ENCODE measurements around the gene LPP. TPM values are rescaled to one million over a fixed set of nuclear protein-coding genes. Genes with fewer than 3 reads are reported as not detected.
A peak's percentile ranks its signal among the peaks of the same experiment; 100 is the strongest.

LPP gene
- total RNA-seq, 1 donor from 2014 or later: 14.2 TPM

DNA sequence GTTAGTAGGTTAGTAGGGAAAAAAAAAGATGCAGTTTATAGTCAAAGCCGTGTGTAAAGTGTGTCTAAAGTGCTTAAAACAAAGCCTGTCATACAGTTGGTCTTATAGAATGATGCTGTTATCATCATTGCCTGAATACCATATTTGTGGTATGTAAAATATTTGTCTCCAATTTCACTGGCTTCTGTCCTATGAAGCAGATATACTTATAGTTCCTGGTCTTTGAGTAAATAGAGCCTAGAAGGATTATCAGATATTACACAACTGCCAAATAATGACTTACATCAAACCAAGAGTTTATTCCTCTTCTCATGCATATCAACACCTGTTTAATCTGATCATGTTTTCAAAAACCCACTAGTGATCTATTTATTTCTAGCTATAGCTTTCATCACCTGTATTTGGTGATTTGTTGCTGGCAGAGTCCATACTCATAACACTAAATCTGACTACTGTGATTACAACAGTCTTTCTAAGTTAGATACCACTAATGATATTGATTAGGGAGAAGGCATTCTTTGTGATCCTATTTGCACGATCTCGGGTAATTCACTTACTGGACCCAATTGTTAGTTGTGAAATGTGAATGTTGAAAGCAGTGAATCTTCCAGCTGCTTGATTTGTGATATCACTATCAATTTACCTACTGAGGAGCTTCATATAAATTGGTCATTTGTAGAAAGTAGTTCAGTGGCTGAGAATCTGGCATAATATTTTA, 413.7 kb downstream of the LPP start:
- no peak overlapping the region for H3K4me3 ChIP-seq (ENCODE audit: low read depth, low read length)
- no peaks in the 10 kb centered on the region for H3K27me3 ChIP-seq (ENCODE audit: control insufficient read depth, insufficient read depth, low read length)
- no peaks in the 10 kb centered on the region for H3K36me3 ChIP-seq (ENCODE audit: control insufficient read depth, insufficient read depth, low read length)
- TF ChIP-seq, protein P1, sequence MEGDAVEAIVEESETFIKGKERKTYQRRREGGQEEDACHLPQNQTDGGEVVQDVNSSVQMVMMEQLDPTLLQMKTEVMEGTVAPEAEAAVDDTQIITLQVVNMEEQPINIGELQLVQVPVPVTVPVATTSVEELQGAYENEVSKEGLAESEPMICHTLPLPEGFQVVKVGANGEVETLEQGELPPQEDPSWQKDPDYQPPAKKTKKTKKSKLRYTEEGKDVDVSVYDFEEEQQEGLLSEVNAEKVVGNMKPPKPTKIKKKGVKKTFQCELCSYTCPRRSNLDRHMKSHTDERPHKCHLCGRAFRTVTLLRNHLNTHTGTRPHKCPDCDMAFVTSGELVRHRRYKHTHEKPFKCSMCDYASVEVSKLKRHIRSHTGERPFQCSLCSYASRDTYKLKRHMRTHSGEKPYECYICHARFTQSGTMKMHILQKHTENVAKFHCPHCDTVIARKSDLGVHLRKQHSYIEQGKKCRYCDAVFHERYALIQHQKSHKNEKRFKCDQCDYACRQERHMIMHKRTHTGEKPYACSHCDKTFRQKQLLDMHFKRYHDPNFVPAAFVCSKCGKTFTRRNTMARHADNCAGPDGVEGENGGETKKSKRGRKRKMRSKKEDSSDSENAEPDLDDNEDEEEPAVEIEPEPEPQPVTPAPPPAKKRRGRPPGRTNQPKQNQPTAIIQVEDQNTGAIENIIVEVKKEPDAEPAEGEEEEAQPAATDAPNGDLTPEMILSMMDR (IDR thresholded peaks at IDR 0.05; ENCODE audit: insufficient read depth, low read length, severe bottlenecking): no peak
- DNase-seq (ENCODE audit: low read depth): no peak
- FAIRE-seq: no peak

- FAIRE-seq: no peak
- H3K27me3 ChIP-seq (ENCODE audit: control insufficient read depth, insufficient read depth, low read length): no peaks in the 10 kb centered on the region
Measured at GRCh38 chr3:188568736-188569135, 414.8 kb downstream of the LPP start.

DNA sequence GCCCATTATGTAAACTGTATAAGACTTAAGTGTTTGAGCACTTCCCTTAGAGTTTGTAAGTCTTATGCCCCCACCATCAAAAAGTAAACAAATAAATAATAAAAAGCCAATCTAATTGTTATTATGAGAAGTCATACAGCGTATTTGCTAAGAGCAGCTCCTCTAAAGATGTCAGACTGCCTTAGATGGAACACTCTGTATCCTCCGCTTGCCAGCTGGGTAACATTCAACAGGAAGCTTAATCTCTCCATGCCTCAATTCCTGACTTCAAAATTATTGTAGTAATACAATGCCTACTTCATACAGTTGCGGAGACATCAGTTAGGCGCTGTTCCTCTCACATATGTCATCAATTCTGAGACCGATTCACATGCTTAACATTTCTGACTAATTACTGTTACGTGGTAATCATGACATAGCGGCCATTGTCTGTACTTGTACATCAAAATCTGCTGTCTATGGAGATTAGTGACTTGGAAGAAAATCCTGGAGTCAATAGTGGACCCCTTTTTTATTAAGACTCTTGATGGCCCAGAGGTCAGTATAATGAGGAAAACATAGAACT, 417.7 kb downstream of the LPP start:
- TF ChIP-seq, protein P1 (IDR thresholded peaks at IDR 0.05; ENCODE audit: insufficient read depth, low read length, severe bottlenecking): no peak
- no peak overlapping the region for H3K4me3 ChIP-seq (ENCODE audit: low read depth, low read length)
- DNase-seq (ENCODE audit: low read depth): peak; percentile 74
- H3K36me3 ChIP-seq (ENCODE audit: control insufficient read depth, insufficient read depth, low read length): no peaks in the 10 kb centered on the region
- FAIRE-seq: no peak
- no peaks in the 10 kb centered on the region for H3K27me3 ChIP-seq (ENCODE audit: control insufficient read depth, insufficient read depth, low read length)

More at GRCh38 chr3:188568736-188569135, 414.8 kb downstream of the LPP start:
- no peak overlapping the region for H3K4me3 ChIP-seq (ENCODE audit: low read depth, low read length)
- no peak for DNase-seq (ENCODE audit: low read depth)
- TF ChIP-seq, protein P1 (IDR thresholded peaks at IDR 0.05; ENCODE audit: insufficient read depth, low read length, severe bottlenecking): no peak
- no peaks in the 10 kb centered on the region for H3K36me3 ChIP-seq (ENCODE audit: control insufficient read depth, insufficient read depth, low read length)

GRCh38 chr3:188573291-188573940, 419.5 kb downstream of the LPP start:
- Histone ChIP-seq H3K27me3 (ENCODE audit: control insufficient read depth, insufficient read depth, low read length) (no peaks in the 10 kb centered on the region), H3K36me3 (ENCODE audit: control insufficient read depth, insufficient read depth, low read length) (no peaks in the 10 kb centered on the region), H3K4me3 (ENCODE audit: low read depth, low read length) (no peak overlapping the region)
- DNase-seq (ENCODE audit: low read depth) (no peak), FAIRE-seq (no peak)
- TF ChIP-seq, protein P1 (IDR thresholded peaks at IDR 0.05; ENCODE audit: insufficient read depth, low read length, severe bottlenecking): no peak

DNA sequence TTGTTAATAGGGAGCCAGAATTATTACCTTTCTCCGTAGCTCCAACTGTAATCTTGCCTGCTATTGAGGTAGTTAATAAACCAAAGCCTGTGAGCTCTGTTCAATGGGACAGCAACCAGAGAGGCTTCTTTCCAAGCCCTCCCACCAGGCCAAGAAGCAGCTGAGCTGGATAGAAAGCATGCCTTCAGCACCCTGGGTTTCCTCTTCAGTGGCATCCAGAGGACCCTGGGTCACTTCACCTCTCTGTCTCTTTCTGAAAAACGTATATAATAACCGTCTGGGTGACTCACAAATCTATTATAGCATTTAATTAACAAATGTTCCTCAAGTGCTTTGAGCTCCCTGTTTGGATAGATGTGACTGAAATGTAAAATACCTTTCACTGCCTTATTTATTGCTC, 420.0 kb downstream of the LPP start:
- H3K27me3 ChIP-seq (ENCODE audit: control insufficient read depth, insufficient read depth, low read length): no peaks in the 10 kb centered on the region
- no peak overlapping the region for H3K4me3 ChIP-seq (ENCODE audit: low read depth, low read length)
- FAIRE-seq (no peak), DNase-seq (ENCODE audit: low read depth) (no peak)
- H3K36me3 ChIP-seq (ENCODE audit: control insufficient read depth, insufficient read depth, low read length): no peaks in the 10 kb centered on the region
- TF ChIP-seq, protein P1 (IDR thresholded peaks at IDR 0.05; ENCODE audit: insufficient read depth, low read length, severe bottlenecking): no peak
